Upper lobe of left lung (tissue), 4 donors: ENCODE measurements around the gene MRPL40.

ENCODE experiments used
- CTCF ChIP-seq, 6 experiments: fragments of 450-650 bp in 4 of 6; fragments of 200-600 bp in 2 of 6; sonication (generic) in 2 of 6; IDR thresholded peaks; one replicate each; pipeline ENCODE4 v1.5.1; 2016 to 2019; ENCODE audit warnings: antibody characterized with exemption in 6 of 6
- EP300 ChIP-seq, 4 donors: sonication (generic); formaldehyde crosslinking; IDR thresholded peaks; one replicate each; pipeline ENCODE4 v1.5.1; 2017; ENCODE audit warnings: antibody characterized with exemption in 4 of 4, control low read depth in 2 of 4
- POLR2A ChIP-seq, 4 donors: fragments of 450-650 bp; IDR thresholded peaks; one replicate each; pipeline ENCODE4 v1.5.1; 2016 to 2017; ENCODE audit warnings: antibody characterized with exemption in 4 of 4, mild to moderate bottlenecking in 2 of 4
- POLR2AphosphoS5 ChIP-seq, 2 donors: sonication (generic); formaldehyde crosslinking; IDR thresholded peaks; one replicate each; pipeline ENCODE4 v1.5.1; 2017; ENCODE audit warnings: antibody characterized with exemption in 2 of 2

DNA sequence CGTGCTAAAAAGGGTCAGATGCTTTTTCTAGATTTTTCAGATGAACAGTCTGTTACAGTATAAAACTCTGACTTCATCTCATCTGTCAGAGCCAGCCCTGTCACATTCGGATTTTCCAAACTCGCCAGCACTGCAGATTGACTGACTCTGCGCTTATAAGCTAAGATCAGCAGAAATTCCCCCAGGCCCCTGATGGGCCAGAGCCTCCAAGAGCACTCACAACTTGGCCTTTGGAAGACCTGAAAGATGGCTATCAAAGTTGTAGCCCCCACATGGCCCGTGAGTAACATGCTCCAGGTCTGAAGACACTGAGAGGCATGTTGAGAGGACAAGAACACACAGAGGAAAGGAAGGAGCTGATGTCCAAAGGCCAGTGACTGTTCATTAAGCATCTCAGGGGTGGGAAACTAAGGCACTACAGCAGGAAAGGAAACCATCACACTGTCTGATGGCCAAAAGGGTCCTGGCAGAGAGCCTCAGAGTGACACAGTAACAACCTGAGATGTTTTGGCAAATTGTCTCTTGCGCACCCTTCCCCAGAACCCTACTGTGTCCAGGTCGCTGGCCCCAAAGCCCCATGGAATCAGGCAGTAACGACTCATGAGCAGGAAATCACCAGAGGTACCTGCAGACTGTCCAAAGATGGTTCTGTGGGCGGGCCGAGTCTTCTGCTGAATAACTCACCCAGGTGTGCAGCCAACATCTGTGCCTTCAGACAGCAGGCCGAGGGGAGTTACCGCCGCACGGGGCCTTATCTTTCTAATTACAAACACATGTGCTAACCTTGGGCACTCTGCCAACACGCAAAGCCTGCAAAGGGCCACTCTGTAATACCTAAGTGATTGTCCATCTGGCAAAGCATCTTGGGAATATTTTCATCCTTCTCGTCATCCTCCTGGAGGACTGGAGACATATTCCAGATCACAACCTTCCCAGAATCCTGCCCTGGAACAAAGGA lies 24.4 kb upstream of the MRPL40 start:
- TF ChIP-seq CTCF (IDR thresholded peaks at IDR 0.05), result no peak
- no peak for TF ChIP-seq EP300 (IDR thresholded peaks at IDR 0.05)
- no peak for TF ChIP-seq POLR2A (IDR thresholded peaks at IDR 0.05)
- TF ChIP-seq POLR2AphosphoS5 (IDR thresholded peaks at IDR 0.05), result no peak
